Measurements from ENCODE around the gene TMEM86A.

The TMEM86A gene

DNA sequence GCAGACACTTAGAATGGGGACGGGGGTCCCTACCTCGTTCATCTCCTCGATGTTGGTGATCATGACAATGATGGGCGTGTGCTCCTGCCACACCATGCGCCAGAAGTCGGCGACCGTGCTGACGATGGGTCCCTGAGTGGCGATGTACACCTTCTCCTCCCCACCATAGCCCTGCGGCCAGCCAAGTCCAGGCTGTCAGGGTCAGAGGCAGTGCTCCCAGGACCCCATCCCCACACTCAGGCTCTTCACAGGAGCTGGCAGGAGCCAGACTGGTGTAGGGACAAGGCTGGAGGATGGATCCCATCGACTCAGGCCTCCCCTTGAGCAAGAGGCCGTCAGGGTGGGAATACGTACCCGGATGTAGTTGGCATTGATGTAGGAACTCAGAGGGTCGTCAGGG, 34.6 kb downstream of the TMEM86A start:
- Histone ChIP-seq H3K4me3 (ENCODE audit: low read depth in 1 of 2, low read length in 1 of 2) (no peak overlapping the region), H3K4me1 (ENCODE audit: control insufficient read depth in 1 of 2, insufficient read depth in 1 of 2, low read depth in 1 of 2, low read length in 1 of 2) (no peaks in the 10 kb centered on the region), H3K36me3 (no peaks in the 10 kb centered on the region), H3K27me3 (no peaks in the 10 kb centered on the region), H3K27ac (no peak overlapping the region), H3K9me3 (no peaks in the 10 kb centered on the region)
- TF ChIP-seq CTCF (IDR thresholded peaks at IDR 0.05), result no peak

DNA sequence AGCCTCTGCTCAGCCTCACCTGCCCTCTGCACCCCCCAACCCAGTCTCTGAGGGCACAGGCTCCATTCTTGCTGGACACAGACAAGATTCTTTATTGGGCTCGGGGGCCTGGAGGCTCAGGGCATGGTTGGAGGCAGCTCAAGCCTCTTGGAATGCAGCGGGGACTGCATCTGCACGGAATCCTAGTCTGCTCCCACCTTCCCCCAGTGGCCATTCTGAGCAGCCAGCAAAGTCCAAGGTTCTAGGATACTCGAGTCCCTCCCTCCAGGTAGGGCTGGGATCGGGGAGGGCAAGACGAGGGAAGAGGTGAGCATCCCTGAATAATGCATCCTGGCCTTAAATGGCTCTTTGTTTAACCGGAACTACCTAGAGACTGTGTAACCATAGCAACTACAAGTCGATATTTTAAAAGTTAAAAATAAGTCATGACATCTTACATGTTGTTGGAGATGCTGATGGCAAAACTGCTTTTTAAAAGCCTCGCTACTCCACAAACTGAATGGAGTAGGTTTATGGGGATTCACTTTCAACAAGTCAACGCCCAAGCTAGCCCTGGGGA, 38.1 kb downstream of the TMEM86A start:
- H3K9me3 ChIP-seq, result no peaks in the 10 kb centered on the region
- no peak overlapping the region for H3K27ac ChIP-seq
- H3K4me3 ChIP-seq (ENCODE audit: low read depth in 1 of 2, low read length in 1 of 2), result no peak overlapping the region
- H3K4me1 ChIP-seq (ENCODE audit: control insufficient read depth in 1 of 2, insufficient read depth in 1 of 2, low read depth in 1 of 2, low read length in 1 of 2), result no peaks in the 10 kb centered on the region
- TF ChIP-seq CTCF (IDR thresholded peaks at IDR 0.05), result no peak
- H3K27me3 ChIP-seq, result no peaks in the 10 kb centered on the region
- H3K36me3 ChIP-seq, result no peaks in the 10 kb centered on the region

- Histone ChIP-seq H3K27me3 (no peaks in the 10 kb centered on the region), H3K4me3 (ENCODE audit: low read depth in 1 of 2, low read length in 1 of 2) (no peak overlapping the region), H3K27ac (no peak overlapping the region), H3K4me1 (ENCODE audit: control insufficient read depth in 1 of 2, insufficient read depth in 1 of 2, low read depth in 1 of 2, low read length in 1 of 2) (no peaks in the 10 kb centered on the region), H3K36me3 (no peaks in the 10 kb centered on the region), H3K9me3 (no peaks in the 10 kb centered on the region)
- TF ChIP-seq CTCF (IDR thresholded peaks at IDR 0.05), result no peak
Observed at GRCh38 chr11:18737642-18738041, 39.1 kb downstream of the TMEM86A start.

DNA sequence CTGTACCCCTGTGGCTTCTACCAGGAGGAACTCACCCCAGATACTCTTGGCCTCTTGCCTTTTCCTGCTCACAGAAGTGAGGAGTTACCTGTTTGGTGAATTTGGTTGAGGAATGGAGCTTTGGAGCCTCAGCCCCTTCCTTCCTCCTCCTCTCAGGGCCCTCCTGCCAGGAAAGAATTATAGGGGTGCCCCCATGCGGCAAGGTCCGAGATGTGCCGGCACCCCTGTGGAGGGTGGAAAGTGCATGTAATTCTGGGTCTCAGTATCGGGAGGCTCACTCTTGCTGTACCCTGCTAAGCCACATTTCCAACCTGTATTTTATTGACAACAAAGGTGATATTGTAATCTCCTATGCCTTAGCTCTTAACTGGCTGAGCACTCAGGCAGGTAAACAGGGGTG, 41.1 kb downstream of the TMEM86A start:
- TF ChIP-seq CTCF (IDR thresholded peaks at IDR 0.05), result no peak
- Histone ChIP-seq H3K36me3 (no peaks in the 10 kb centered on the region), H3K4me1 (ENCODE audit: control insufficient read depth in 1 of 2, insufficient read depth in 1 of 2, low read depth in 1 of 2, low read length in 1 of 2) (no peaks in the 10 kb centered on the region), H3K27me3 (no peaks in the 10 kb centered on the region), H3K9me3 (no peaks in the 10 kb centered on the region), H3K4me3 (ENCODE audit: low read depth in 1 of 2, low read length in 1 of 2) (no peak overlapping the region), H3K27ac (no peak overlapping the region)

DNA sequence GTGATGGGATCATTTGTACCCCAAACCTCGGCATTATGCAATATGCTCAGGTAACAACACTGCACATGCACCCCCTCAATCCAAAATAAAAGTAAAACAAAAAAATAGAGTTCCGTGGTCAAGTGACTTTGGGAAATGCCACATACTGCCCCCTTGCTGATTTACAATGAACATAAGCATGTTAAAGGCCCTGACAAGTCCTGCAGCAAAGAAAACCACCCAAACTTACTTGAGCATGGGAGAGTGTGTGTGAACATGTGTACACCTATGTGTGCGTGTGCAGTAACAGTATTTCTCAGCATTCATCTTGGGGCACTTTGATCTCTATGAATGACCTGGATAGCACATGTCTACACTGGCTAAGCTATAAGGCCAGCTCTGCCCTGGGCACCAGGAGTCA, 43.2 kb downstream of the TMEM86A start:
- no peaks in the 10 kb centered on the region for H3K9me3 ChIP-seq
- H3K27ac ChIP-seq, result no peak overlapping the region
- no peaks in the 10 kb centered on the region for H3K4me1 ChIP-seq (ENCODE audit: control insufficient read depth in 1 of 2, insufficient read depth in 1 of 2, low read depth in 1 of 2, low read length in 1 of 2)
- no peak overlapping the region for H3K4me3 ChIP-seq (ENCODE audit: low read depth in 1 of 2, low read length in 1 of 2)
- TF ChIP-seq CTCF (IDR thresholded peaks at IDR 0.05), result no peak
- no peaks in the 10 kb centered on the region for H3K27me3 ChIP-seq
- H3K36me3 ChIP-seq, result no peaks in the 10 kb centered on the region

DNA sequence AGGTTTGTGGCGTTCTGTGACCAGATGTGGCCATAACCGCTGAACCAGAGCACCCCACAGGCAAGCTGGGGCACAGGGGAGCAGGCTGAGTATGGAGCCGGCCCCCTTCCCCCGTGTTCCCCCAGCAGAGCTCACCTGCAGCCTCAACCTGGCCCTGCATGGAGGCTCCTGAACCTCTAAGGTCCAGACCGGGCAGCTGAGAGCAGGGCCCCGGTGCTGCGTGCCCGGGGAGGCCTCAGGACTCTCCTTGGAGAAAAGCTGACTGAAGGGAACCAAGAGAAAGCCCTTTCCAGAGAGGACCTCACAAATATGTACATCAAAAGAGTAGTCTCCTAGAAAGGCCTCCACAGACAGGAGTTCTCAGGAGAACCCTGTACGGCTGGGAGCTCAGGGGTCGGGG, 44.8 kb downstream of the TMEM86A start:
- no peaks in the 10 kb centered on the region for H3K9me3 ChIP-seq
- H3K27me3 ChIP-seq, result no peaks in the 10 kb centered on the region
- no peak for TF ChIP-seq CTCF (IDR thresholded peaks at IDR 0.05)
- no peaks in the 10 kb centered on the region for H3K4me1 ChIP-seq (ENCODE audit: control insufficient read depth in 1 of 2, insufficient read depth in 1 of 2, low read depth in 1 of 2, low read length in 1 of 2)
- H3K36me3 ChIP-seq, result no peaks in the 10 kb centered on the region
- H3K4me3 ChIP-seq (ENCODE audit: low read depth in 1 of 2, low read length in 1 of 2), result no peak overlapping the region
- H3K27ac ChIP-seq, result no peak overlapping the region

Data from neutrophil (primary cell).